Liver (tissue), 9 donors: Measurements from ENCODE around the gene ZNF620. TPM values are rescaled to one million over a fixed set of nuclear protein-coding genes. Genes with fewer than 3 reads are reported as not detected.

Source experiments
- DNase-seq: peaks from one replicate; pipeline ENCODE4 v3.0.0-alpha.2; 2017; ENCODE audit warnings: low spot score
- H3K27ac ChIP-seq, 2 donors: one replicate each; pipeline ENCODE4 v1.7.0; 2013; ENCODE audit warnings: inconsistent platforms in 2 of 2, low read length in 2 of 2, control low read depth in 1 of 2, low read depth in 1 of 2, mild to moderate bottlenecking in 1 of 2
- H3K27me3 ChIP-seq, 4 donors: one replicate each; pipeline versions ENCODE4 v1.6.1 to v1.7.0; 2013; ENCODE audit warnings: low read length in 3 of 4, inconsistent platforms in 1 of 4, mild to moderate bottlenecking in 1 of 4, moderate library complexity in 1 of 4; ENCODE audit not compliant: control insufficient read depth in 4 of 4, insufficient read depth in 4 of 4
- H3K36me3 ChIP-seq, 4 donors: one replicate each; pipeline versions ENCODE4 v1.6.1 to v1.7.0; 2013; ENCODE audit warnings: low read length in 3 of 4, mild to moderate bottlenecking in 3 of 4, low read depth in 1 of 4, moderate library complexity in 1 of 4; ENCODE audit not compliant: control insufficient read depth in 4 of 4, insufficient read depth in 3 of 4
- H3K4me1 ChIP-seq, 4 donors: one replicate each; pipeline versions ENCODE4 v1.6.1 to v1.7.0; 2013; ENCODE audit warnings: low read length in 3 of 4, mild to moderate bottlenecking in 3 of 4, moderate library complexity in 1 of 4; ENCODE audit not compliant: control insufficient read depth in 4 of 4, insufficient read depth in 4 of 4
- H3K4me3 ChIP-seq, 3 donors: one replicate each; pipeline versions ENCODE4 v1.6.1 to v1.7.0; 2013; ENCODE audit warnings: low read length in 3 of 3, control low read depth in 1 of 3, low read depth in 1 of 3, mild to moderate bottlenecking in 1 of 3
- H3K9ac ChIP-seq, 2 donors: one replicate each; pipeline ENCODE4 v1.7.0; 2013; ENCODE audit warnings: low read length in 2 of 2, mild to moderate bottlenecking in 2 of 2, moderate library complexity in 2 of 2, control low read depth in 1 of 2, low read depth in 1 of 2
- H3K9me3 ChIP-seq, 4 donors: one replicate each; pipeline versions ENCODE4 v1.6.1 to v1.7.0; 2013; ENCODE audit warnings: low read length in 3 of 4; ENCODE audit not compliant: control insufficient read depth in 4 of 4
- ATF3 ChIP-seq: IDR thresholded peaks from 2 replicates; pipeline ENCODE4 v1.6.1; 2016; ENCODE audit warnings: antibody characterized with exemption
- CTCF ChIP-seq: fragments of 150-350 bp; IDR thresholded peaks from 2 replicates; pipeline ENCODE4 v1.5.1; 2017; ENCODE audit warnings: improper control_type of control experiment, low read depth, low read length; ENCODE audit not compliant: missing input control
- EGR1 ChIP-seq, 2 donors: IDR thresholded peaks; 2 replicates each; pipeline ENCODE4 v1.6.1; 2016 to 2018; ENCODE audit warnings: antibody characterized with exemption in 2 of 2, low read depth in 2 of 2
- FOXA1 ChIP-seq: IDR thresholded peaks from 2 replicates; pipeline ENCODE4 v1.6.1; 2016; ENCODE audit warnings: antibody characterized with exemption
- FOXA2 ChIP-seq: IDR thresholded peaks from 2 replicates; pipeline ENCODE4 v1.6.1; 2016; ENCODE audit warnings: antibody characterized with exemption
- GABPA ChIP-seq, 2 donors: IDR thresholded peaks in 1 of 2; conservative IDR thresholded peaks in 1 of 2; 2 replicates each; pipeline ENCODE4 v1.6.1; 2016; ENCODE audit warnings: antibody characterized with exemption in 2 of 2, mild to moderate bottlenecking in 1 of 2, moderate library complexity in 1 of 2
- HNF4A ChIP-seq, 2 donors: conservative IDR thresholded peaks; 2 replicates each; pipeline ENCODE4 v1.6.1; 2016; ENCODE audit warnings: antibody characterized with exemption in 2 of 2, mild to moderate bottlenecking in 2 of 2
- HNF4G ChIP-seq: IDR thresholded peaks from 2 replicates; pipeline ENCODE4 v1.6.1; 2016; ENCODE audit warnings: antibody characterized with exemption
- JUND ChIP-seq, 2 donors: IDR thresholded peaks; 2 replicates each; pipeline ENCODE4 v1.6.1; 2016; ENCODE audit warnings: antibody characterized with exemption in 2 of 2
- MAX ChIP-seq: IDR thresholded peaks from 2 replicates; pipeline ENCODE4 v1.6.1; 2016; ENCODE audit warnings: antibody characterized with exemption
- NR2F2 ChIP-seq: IDR thresholded peaks from 2 replicates; pipeline ENCODE4 v1.6.1; 2016; ENCODE audit warnings: antibody characterized with exemption
- RAD21 ChIP-seq, 2 donors: IDR thresholded peaks; 2 replicates each; pipeline ENCODE4 v1.6.1; 2016; ENCODE audit warnings: antibody characterized with exemption in 2 of 2, mild to moderate bottlenecking in 2 of 2
- REST ChIP-seq: IDR thresholded peaks from 2 replicates; pipeline ENCODE4 v1.6.1; 2016; ENCODE audit warnings: antibody characterized with exemption, mild to moderate bottlenecking
- RXRA ChIP-seq, 2 donors: IDR thresholded peaks; 2 replicates each; pipeline ENCODE4 v1.6.1; 2017 to 2018; ENCODE audit warnings: antibody characterized with exemption in 2 of 2, mild to moderate bottlenecking in 1 of 2
- SP1 ChIP-seq: IDR thresholded peaks from 2 replicates; pipeline ENCODE4 v1.6.1; 2018; ENCODE audit warnings: antibody characterized with exemption, mild to moderate bottlenecking
- TAF1 ChIP-seq: conservative IDR thresholded peaks from 2 replicates; pipeline ENCODE4 v1.6.1; 2016; ENCODE audit warnings: antibody characterized with exemption, mild to moderate bottlenecking
- YY1 ChIP-seq: IDR thresholded peaks from 2 replicates; pipeline ENCODE4 v1.6.1; 2016; ENCODE audit warnings: antibody characterized with exemption, mild to moderate bottlenecking
- ZBTB33 ChIP-seq: IDR thresholded peaks from 2 replicates; pipeline ENCODE4 v1.6.1; 2016; ENCODE audit warnings: antibody characterized with exemption
- WGBS: extraction: QIAGEN DNeasy Blood & Tissue Kit; methylation state at CpG from one replicate; pipeline ENCODE4 v1.1.7; 2013; 5-methylcytosine and 5-hydroxymethylcytosine counted together
- polyA plus RNA-seq, 2 donors: library from polyadenylated mRNA; stranded (reverse) in 1 of 2; unstranded in 1 of 2; fragments of 200-250 nt in 1 of 2; fragments of >200 nt in 1 of 2; fragmentation: Nextera tagmentation in 1 of 2; extraction: Ambion mirVana in 1 of 2; gene quantifications; one replicate each; pipeline versions ENCODE4 v1.2.1 to v1.2.3, GENCODE V29; 2013 to 2015
- total RNA-seq, 2 donors: library from RNA; depleted of rRNA; stranded (reverse); fragments of >200 nt; gene quantifications; one replicate each; pipeline ENCODE4 v1.2.3, GENCODE V29; 2014
- donor health status: healthy.
- donor health status: healthy.
- donor health status: healthy.
- donor health status: healthy.
- donor health status: healthy.

Gene ZNF620
- total and polyA plus RNA-seq, 4 donors: 0.95 to 7.1 (median 1.7) TPM

- Histone ChIP-seq H3K27me3 (no peaks in the 10 kb centered on the region), H3K36me3 (peaks cover 2 to 27% (median 23%) of the 10 kb centered on the region in 4 donors), H3K9me3 (no peaks in the 10 kb centered on the region), H3K27ac (peak overlapping the region; percentile 88 to 95), H3K9ac (peak overlapping the region; percentile 87 to 95), H3K4me3 (peak overlapping the region; percentile 83 to 95 (median 93)), H3K4me1 (peaks cover 0 to 40% (median 22%) of the 10 kb centered on the region in 4 donors)
- no peak for DNase-seq
- TF ChIP-seq TAF1 (no peak), NR2F2 (no peak), EGR1 (IDR thresholded peaks at IDR 0.05; ENCODE audit: low read depth in 2 of 2) (no peak), REST (no peak), CTCF (no peak), FOXA1 (no peak), JUND (IDR thresholded peaks at IDR 0.05) (no peak), RAD21 (IDR thresholded peaks at IDR 0.05) (no peak), RXRA (IDR thresholded peaks at IDR 0.05) (no peak), SP1 (no peak), FOXA2 (no peak), MAX (no peak), GABPA (IDR thresholded peaks at IDR 0.05 in 1 of 2, conservative IDR thresholded peaks at IDR 0.05 in 1 of 2) (no peak), HNF4G (no peak), ATF3 (no peak), ZBTB33 (no peak), YY1 (no peak), HNF4A (conservative IDR thresholded peaks at IDR 0.05) (no peak)
- 56% methylated on average over 29 of the region's 29 CpGs for WGBS
Observed at GRCh38 chr3:40456279-40456939, 49.4 kb upstream of the ZNF620 start.
